Activated gamma-delta T cell treated with anti-CD3 and anti-CD28 coated beads, Interleukin-2, amount 50 U/mL, for 16 hours (primary cell): ENCODE results near the gene ZMIZ1.
"Not testable (repeated sequence)": the region's sequence is repeated elsewhere in the genome, so short reads cannot be mapped to it uniquely, and the experiment has no call there.

Source experiments
- DNase-seq: peaks from one replicate; pipeline ENCODE4 v3.0.0-alpha.2; 2020; ENCODE audit warnings: low read depth

Gene ZMIZ1

DNA sequence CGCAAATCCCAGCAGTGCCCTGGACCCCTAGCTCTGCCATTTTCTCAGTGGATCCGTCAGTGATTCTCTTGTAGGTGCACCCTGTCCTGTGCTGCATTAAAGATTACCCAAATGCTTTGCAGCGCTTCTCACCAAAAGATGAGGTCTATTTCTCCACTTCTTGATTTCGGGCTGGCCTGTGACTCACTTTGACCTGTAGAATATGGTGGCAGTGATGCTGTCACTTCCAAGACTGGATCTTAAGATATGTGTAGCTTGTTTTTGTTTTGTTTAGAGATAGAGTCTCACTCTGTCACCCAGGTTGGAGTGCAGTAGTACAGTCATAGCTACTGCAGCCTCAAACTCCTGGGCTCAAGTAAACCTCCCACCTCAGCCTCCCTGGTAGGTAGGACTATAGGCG is 37.0 kb upstream of the ZMIZ1 start:
- no peak for DNase-seq

GRCh38 chr10:79034271-79034876 is 34.4 kb upstream of the ZMIZ1 start:
- DNase-seq, result no peak

GRCh38 chr10:79036416-79036815 is 32.4 kb upstream of the ZMIZ1 start:
- not testable (repeated sequence) for DNase-seq

DNA sequence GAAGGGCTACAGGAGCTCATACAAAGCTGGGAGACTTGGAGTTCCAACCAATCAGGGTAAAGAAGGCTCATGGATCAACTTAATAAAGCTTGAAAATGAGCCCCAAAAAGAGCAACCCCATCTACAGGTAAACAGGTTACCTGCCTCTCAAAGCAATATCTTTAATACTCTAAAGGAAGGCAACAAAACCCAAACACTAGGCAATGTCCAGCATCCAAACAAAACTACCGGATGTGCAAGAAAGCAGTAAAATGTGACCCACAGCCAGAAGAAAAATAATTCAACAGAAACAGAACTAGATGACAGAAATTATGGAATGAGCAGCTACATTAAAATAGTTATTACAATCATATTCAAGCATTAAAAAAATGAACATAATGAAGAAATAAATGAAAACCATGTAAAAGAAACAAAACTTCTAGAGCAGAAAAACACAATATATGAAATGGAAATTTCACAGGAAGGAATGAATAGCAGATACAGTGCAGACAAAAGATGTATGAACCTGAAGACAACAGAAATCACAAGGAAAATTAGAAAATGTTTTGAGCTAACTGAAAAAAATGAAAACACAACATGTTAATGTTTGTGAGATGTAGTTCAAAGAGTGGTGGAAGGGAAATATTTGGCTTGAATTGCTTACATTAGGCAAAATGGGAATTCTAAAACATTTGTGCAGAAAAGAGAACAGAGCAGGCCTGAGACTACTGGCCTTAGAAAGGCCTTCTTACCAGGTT is 30.5 kb upstream of the ZMIZ1 start:
- DNase-seq, result no peak

- DNase-seq, result no peak
Observed at GRCh38 chr10:79038841-79039201, 29.9 kb upstream of the ZMIZ1 start.

DNA sequence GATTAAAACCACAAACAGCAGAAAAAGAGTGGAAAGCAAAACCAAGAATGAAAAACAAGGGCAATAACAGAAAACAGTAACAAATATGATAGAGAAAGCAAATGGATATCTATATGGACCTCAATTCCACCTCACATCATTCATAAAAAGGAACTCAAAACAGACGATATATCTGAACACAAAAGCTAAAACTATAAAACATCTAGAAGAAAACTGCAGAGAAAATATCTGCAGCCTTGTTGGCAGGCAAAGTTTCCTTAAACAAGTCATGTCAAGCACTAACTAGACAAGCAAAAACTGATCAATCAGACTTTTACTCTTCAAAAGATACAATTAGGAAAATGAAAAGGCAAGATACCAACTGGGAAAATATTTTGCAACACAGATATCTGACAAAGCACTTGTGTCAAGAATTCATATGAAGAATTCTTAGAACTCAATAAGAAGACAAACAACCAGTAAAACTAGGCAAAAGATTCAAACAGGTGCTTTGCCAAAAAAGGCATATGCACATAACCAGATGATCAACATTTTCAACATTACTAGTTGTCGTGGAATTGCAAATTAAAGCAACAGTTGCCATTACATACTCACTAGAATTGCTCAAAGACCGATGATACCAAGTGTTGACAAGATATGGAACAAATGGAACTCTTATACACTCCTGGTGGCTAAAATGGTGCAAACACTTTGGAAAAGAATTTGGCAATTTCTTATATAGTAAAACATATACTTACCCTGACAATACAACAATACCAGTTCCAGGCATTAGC is 25.9 kb upstream of the ZMIZ1 start:
- no peak for DNase-seq

- DNase-seq, result no peak
Observed at GRCh38 chr10:79044036-79044632, 24.6 kb upstream of the ZMIZ1 start.

- DNase-seq, result no peak
Observed at GRCh38 chr10:79044846-79045245, 23.9 kb upstream of the ZMIZ1 start.

- DNase-seq, result no peak
Observed at GRCh38 chr10:79045566-79046175, 23.1 kb upstream of the ZMIZ1 start.

DNA sequence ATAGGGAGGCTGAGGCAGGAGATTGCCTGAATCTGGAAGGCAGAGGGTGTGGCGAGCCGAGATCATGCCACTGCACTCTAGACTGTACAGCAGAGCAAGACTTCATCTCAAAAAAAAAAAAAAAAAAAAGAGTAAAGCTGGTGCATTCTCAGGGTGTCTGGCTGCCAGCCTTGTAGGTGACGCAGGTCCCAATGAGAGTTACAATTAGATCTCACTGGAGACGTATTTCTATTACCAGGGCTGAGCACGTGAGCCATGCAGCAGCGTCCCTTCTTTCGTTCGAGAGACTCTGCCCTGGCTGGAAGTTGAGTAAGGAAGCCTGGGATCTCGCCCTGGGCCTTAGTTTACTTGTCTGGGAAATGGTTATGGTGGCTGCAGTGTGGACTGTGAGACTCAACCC is 22.4 kb upstream of the ZMIZ1 start:
- DNase-seq, result no peak

DNA sequence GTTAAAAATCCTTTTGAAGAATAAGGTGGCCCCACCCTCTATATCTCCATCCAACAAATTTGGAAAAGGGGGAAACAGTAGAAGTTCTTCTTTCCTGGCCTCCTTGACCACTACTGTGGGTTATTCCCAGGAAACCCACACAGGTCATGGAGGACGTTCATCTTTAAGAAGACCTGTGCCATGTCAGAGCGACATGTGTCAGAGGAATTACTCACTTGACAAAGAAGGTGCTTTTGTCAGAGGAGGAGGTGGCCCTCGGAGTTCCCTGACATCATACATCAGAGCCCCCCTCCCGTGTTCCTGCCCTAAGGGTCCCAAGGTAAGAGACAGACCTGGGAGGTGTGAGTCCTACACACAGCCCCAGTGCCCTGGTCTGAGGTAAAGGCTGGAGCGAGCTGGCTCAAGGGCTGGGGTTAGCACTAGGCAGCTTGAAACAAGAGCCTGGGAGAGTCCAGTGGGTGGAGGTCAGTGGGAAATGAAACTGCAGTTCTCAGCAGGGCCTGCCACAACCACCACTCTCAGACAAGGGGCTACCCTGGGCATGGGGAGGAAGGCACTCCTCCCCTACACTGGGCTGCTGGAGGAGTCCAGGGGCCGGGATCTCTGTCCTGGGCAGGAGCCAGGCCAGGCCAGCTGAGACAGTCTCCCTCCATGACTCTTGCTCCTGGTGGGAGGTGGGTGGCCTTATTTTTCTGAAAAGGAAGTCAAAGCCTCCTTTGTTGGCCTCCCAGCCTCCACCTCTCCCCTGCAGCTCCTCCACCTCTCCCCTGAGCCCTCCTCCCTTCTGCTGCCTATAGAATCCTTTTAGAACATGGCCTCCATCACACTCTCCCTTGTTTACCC is 21.8 kb upstream of the ZMIZ1 start:
- no peak for DNase-seq

GRCh38 chr10:79047584-79047874 is 21.2 kb upstream of the ZMIZ1 start:
- no peak for DNase-seq

DNA sequence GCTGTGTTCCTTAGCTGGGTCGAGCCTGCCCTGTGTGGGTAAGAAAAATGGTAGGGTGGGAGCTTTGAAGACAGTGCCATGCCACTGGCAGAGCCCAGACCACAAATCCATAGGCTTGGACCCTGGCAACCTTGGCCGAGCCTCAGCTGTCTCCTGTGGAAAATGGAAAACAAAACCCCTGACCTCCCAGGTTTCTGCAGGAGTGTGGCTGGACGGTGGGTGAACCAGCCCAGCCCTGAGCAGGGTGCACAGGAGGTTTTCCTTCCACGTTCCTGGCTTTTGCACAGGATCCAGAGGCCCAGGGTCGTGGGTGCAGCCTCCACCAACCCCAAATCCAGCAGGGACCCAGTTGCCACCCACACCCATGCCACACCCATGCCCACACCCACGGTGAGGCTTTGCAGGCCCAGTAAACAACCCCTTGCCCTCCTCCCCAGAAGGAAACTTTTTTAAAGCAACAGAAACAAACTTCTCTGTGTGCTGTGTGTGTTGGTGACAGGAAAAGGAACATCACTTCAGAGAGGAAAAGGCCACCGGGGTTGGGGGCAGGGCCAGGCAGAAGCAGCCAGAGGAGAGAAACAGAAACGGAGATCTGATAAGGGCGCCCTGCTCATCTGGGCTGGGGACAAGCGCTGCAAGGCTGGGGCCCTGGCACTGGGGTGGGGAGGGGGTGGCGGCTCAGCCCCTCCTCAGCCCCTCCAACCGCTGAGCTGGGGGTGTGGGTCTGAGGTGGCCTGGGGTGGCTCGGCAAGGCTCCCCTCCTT is 20.7 kb upstream of the ZMIZ1 start:
- no peak for DNase-seq

GRCh38 chr10:79048639-79049550 is 19.9 kb upstream of the ZMIZ1 start:
- no peak for DNase-seq

GRCh38 chr10:79049931-79050895 is 18.6 kb upstream of the ZMIZ1 start:
- DNase-seq, result no peak

DNA sequence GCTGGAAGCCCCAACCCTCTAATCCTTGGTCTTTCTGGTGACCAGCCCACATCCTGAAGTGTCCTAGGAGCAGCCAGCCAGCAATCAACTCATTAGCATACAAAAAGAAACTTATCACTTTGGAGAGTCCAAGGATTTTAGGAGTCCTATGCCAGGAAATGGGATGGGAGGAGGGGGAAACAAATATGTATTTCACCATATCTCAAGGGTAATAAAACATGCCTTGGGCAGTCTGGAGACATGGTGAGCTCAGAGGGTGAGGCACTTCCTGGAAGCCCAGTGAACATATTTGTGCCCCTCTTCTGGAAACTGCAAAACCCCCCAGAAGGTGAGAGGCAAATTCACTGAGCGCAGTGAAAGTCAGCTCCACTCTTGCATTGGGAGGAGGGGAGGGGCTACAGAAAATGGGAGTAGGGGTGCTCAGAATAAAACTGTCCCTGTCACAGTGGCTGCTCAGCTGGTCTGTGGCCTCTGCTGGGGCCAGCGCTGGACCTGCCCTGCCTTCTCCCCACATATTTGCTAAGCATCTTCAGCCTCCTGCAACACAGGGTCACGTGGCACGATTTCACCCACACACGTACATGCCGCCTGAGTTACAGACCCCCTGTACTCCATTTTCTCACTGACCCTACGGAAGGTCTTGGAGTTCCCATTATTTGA is 17.7 kb upstream of the ZMIZ1 start:
- no peak for DNase-seq

- DNase-seq, result no peak
Observed at GRCh38 chr10:79051766-79052165, 17.0 kb upstream of the ZMIZ1 start.
